GM12878 (cell line): ENCODE measurements around the gene NCKAP5. TPM values are rescaled to one million over a fixed set of nuclear protein-coding genes. Genes with fewer than 3 reads are reported as not detected.

Source experiments
- CBFB ChIP-seq: IDR thresholded peaks from 2 replicates; pipeline ENCODE4 v1.6.1; 2016; ENCODE audit warnings: antibody characterized with exemption, low read depth
- IRF4 ChIP-seq: IDR thresholded peaks from 2 replicates; pipeline ENCODE4 v1.6.1; 2011; ENCODE audit warnings: low read depth, low read length
- POU2F2 ChIP-seq: IDR thresholded peaks from 3 replicates; pipeline ENCODE4 v1.6.1; 2011; ENCODE audit warnings: low read depth, mild to moderate bottlenecking, low read length, borderline replicate concordance
- SMARCA5 ChIP-seq: fragments of 450-650 bp; IDR thresholded peaks from 2 replicates; pipeline ENCODE4 v1.6.1; 2017; ENCODE audit warnings: mild to moderate bottlenecking
- SP1 ChIP-seq: IDR thresholded peaks from one replicate; pipeline ENCODE4 v1.6.1; 2011; ENCODE audit warnings: low read depth, low read length
- SPI1 ChIP-seq: IDR thresholded peaks from 2 replicates; pipeline ENCODE4 v1.6.1; 2011; ENCODE audit warnings: low read depth, mild to moderate bottlenecking, low read length, moderate library complexity, borderline replicate concordance; ENCODE audit not compliant: insufficient read depth
- TCF7 ChIP-seq: IDR thresholded peaks from 2 replicates; pipeline ENCODE4 v1.6.1; 2014; ENCODE audit warnings: antibody characterized with exemption, borderline replicate concordance
- polyA plus RNA-seq, 11 experiments: library from polyadenylated mRNA; depleted of rRNA in 4 of 11; unstranded in 6 of 11; stranded (reverse) in 5 of 11; fragments of >200 nt; fragmentation: Nextera tagmentation in 4 of 11; fragmentation: Illumina TruSeq in 1 of 11; extraction: Ambion mirVana in 4 of 11; extraction: Trizol in 1 of 11; gene quantifications; 1 replicate in 1 of 11; 2 replicates in 10 of 11; pipeline versions ENCODE4 v1.2.1 to v1.2.3, GENCODE V29; 2011 to 2016; ENCODE audit warnings: inconsistent platforms in 2 of 11, missing spikeins in 2 of 11, low read depth in 1 of 11
- total RNA-seq, 4 experiments: library from RNA; depleted of rRNA in 3 of 4; stranded (reverse); fragments of >200 nt in 3 of 4; fragmentation: Illumina TruSeq in 1 of 4; extraction: Trizol in 1 of 4; gene quantifications; 2 replicates each; pipeline versions ENCODE4 v1.2.1 to v1.2.3, GENCODE V29; 2013 to 2021
- TF ChIP-seq, protein P1 (sequence below): fragments of 450-650 bp; formaldehyde crosslinking; IDR thresholded peaks from 2 replicates; pipeline ENCODE4 v1.4.0; 2022; ENCODE audit warnings: mild to moderate bottlenecking, moderate library complexity
- TF ChIP-seq, protein P2 (sequence below): fragments of 450-650 bp; IDR thresholded peaks from 2 replicates; pipeline ENCODE4 v1.6.1; 2017; ENCODE audit warnings: borderline replicate concordance
- TF ChIP-seq, protein P3 (sequence below): IDR thresholded peaks from 2 replicates; pipeline ENCODE4 v1.6.1; 2011; ENCODE audit warnings: low read depth, low read length, improper control_type of control experiment, borderline replicate concordance
- TF ChIP-seq, protein P4 (sequence below): fragments of 450-650 bp; IDR thresholded peaks from 2 replicates; pipeline ENCODE4 v1.6.1; 2016; ENCODE audit warnings: mild to moderate bottlenecking

NCKAP5 gene
- total and polyA plus RNA-seq, 10 of the 15 experiments (the other 5 are each of a cell fraction or from before 2014, with no cell fraction given): 0.06 to 0.44 (median 0.16) TPM

DNA sequence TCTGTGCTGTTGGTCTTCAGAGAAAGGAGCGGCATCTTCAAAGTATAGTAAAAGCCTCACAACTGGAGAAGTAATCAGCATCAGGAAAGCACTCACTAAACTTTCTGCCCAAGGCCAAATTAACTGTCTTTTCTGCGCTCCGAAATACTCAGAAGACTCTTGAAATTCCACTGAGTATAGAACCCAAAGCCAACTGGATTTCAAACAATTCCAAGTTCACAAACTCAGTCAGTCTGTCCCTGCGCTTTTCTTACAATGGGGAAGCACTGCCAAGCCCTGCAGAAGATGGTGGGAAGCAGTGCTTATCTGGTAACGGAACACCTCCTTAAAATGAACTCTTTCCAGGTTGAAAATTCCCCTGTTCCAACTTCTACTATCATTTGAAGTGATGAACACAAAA, 193.5 kb downstream of the NCKAP5 start (continued):
- TF ChIP-seq, protein P1, sequence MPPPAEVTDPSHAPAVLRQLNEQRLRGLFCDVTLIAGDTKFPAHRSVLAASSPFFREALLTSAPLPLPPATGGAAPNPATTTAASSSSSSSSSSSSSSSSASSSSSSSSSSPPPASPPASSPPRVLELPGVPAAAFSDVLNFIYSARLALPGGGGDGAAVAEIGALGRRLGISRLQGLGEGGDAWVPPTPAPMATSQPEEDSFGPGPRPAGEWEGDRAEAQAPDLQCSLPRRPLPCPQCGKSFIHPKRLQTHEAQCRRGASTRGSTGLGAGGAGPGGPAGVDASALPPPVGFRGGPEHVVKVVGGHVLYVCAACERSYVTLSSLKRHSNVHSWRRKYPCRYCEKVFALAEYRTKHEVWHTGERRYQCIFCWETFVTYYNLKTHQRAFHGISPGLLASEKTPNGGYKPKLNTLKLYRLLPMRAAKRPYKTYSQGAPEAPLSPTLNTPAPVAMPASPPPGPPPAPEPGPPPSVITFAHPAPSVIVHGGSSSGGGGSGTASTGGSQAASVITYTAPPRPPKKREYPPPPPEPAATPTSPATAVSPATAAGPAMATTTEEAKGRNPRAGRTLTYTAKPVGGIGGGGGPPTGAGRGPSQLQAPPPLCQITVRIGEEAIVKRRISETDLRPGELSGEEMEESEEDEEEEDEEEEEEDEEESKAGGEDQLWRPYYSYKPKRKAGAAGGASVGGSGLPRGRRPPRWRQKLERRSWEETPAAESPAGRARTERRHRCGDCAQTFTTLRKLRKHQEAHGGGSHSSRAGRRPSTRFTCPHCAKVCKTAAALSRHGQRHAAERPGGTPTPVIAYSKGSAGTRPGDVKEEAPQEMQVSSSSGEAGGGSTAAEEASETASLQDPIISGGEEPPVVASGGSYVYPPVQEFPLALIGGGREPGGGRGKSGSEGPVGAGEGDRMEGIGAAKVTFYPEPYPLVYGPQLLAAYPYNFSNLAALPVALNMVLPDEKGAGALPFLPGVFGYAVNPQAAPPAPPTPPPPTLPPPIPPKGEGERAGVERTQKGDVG (CRISPR knock-in tag): no peak
- TF ChIP-seq, protein P2, sequence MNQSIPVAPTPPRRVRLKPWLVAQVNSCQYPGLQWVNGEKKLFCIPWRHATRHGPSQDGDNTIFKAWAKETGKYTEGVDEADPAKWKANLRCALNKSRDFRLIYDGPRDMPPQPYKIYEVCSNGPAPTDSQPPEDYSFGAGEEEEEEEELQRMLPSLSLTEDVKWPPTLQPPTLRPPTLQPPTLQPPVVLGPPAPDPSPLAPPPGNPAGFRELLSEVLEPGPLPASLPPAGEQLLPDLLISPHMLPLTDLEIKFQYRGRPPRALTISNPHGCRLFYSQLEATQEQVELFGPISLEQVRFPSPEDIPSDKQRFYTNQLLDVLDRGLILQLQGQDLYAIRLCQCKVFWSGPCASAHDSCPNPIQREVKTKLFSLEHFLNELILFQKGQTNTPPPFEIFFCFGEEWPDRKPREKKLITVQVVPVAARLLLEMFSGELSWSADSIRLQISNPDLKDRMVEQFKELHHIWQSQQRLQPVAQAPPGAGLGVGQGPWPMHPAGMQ: no peak
- TF ChIP-seq, protein P3, sequence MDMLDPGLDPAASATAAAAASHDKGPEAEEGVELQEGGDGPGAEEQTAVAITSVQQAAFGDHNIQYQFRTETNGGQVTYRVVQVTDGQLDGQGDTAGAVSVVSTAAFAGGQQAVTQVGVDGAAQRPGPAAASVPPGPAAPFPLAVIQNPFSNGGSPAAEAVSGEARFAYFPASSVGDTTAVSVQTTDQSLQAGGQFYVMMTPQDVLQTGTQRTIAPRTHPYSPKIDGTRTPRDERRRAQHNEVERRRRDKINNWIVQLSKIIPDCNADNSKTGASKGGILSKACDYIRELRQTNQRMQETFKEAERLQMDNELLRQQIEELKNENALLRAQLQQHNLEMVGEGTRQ: no peak
- TF ChIP-seq CBFB: no peak
- no peak for TF ChIP-seq SPI1
- no peak for TF ChIP-seq TCF7
- no peak for TF ChIP-seq SMARCA5
- no peak for TF ChIP-seq IRF4
- TF ChIP-seq POU2F2: no peak
- TF ChIP-seq SP1: no peak
- TF ChIP-seq, protein P4, sequence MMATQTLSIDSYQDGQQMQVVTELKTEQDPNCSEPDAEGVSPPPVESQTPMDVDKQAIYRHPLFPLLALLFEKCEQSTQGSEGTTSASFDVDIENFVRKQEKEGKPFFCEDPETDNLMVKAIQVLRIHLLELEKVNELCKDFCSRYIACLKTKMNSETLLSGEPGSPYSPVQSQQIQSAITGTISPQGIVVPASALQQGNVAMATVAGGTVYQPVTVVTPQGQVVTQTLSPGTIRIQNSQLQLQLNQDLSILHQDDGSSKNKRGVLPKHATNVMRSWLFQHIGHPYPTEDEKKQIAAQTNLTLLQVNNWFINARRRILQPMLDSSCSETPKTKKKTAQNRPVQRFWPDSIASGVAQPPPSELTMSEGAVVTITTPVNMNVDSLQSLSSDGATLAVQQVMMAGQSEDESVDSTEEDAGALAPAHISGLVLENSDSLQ: no peak
- TF ChIP-seq, all 136 proteins: peak for 0
